HEK293 (cell line): ENCODE measurements around the gene LTBP1.

Experiments
- CTCF ChIA-PET: fragments of 350-600 bp; formaldehyde crosslinking; extraction: SDS; loops from one replicate; lab custom pipeline; 2021; ENCODE audit warnings: antibody characterized with exemption; lab: Yijun Ruan, JAX
- POLR2A ChIA-PET: fragments of 300-600 bp; formaldehyde crosslinking; extraction: SDS; loops from one replicate; lab custom pipeline; 2020; ENCODE audit warnings: antibody characterized with exemption, inconsistent platforms; lab: Yijun Ruan, JAX
- H3K27ac ChIP-seq: fragments of 200-500 bp; sonication (Bioruptor generic); 2 replicates; pipeline ENCODE4 v1.5.1; 2014; ENCODE audit warnings: low read depth, low read length, control low read depth, inconsistent platforms; ENCODE audit errors: extremely low read depth
- H3K36me3 ChIP-seq, 2 experiments: fragments of 200-500 bp in 1 of 2; sonication (Bioruptor generic) in 1 of 2; 1 replicate in 1 of 2; 2 replicates in 1 of 2; pipeline ENCODE4 v1.5.1; 2014 to 2017; ENCODE audit warnings: inconsistent platforms in 2 of 2, low read length in 2 of 2; ENCODE audit not compliant: control insufficient read depth in 2 of 2, insufficient read depth in 1 of 2
- H3K4me1 ChIP-seq: fragments of 200-500 bp; sonication (Bioruptor generic); 2 replicates; pipeline ENCODE4 v1.5.1; 2014; ENCODE audit warnings: mild to moderate bottlenecking, low read length, inconsistent platforms; ENCODE audit not compliant: control insufficient read depth, insufficient read depth
- H3K4me3 ChIP-seq: 2 replicates; pipeline ENCODE4 v1.5.1; 2011; ENCODE audit warnings: low read depth, mild to moderate bottlenecking, control low read depth, low read length, moderate library complexity
- H3K9me3 ChIP-seq: fragments of 200-500 bp; sonication (Bioruptor generic); 2 replicates; pipeline ENCODE4 v1.5.1; 2014; ENCODE audit warnings: low read depth, low read length, inconsistent platforms; ENCODE audit not compliant: control insufficient read depth, insufficient read depth
- FEZF1 ChIP-seq: fragments of 450-650 bp; formaldehyde crosslinking; IDR thresholded peaks from 2 replicates; pipeline ENCODE4 v1.5.1; 2016; ENCODE audit warnings: missing biosample characterization, missing genetic modification characterization
- PRDM2 ChIP-seq: fragments of 450-650 bp; formaldehyde crosslinking; IDR thresholded peaks from 2 replicates; pipeline ENCODE4 v1.5.1; 2016; ENCODE audit warnings: missing biosample characterization, missing genetic modification characterization, borderline replicate concordance
- SCRT1 ChIP-seq: fragments of 450-650 bp; formaldehyde crosslinking; IDR thresholded peaks from 2 replicates; pipeline ENCODE4 v1.5.1; 2016; ENCODE audit warnings: missing biosample characterization, missing genetic modification characterization, borderline replicate concordance
- SETDB1 ChIP-seq: IDR thresholded peaks from one replicate; pipeline ENCODE4 v1.6.1; 2017; ENCODE audit warnings: mild to moderate bottlenecking, low read length, moderate library complexity, mixed read lengths; ENCODE audit not compliant: insufficient read length
- ZFHX2 ChIP-seq: fragments of 450-650 bp; formaldehyde crosslinking; conservative IDR thresholded peaks from 2 replicates; pipeline ENCODE4 v1.5.1; 2016; ENCODE audit warnings: missing biosample characterization, missing genetic modification characterization
- ZIC2 ChIP-seq: fragments of 450-650 bp; formaldehyde crosslinking; IDR thresholded peaks from 2 replicates; pipeline ENCODE4 v1.5.1; 2016; ENCODE audit warnings: missing biosample characterization, missing genetic modification characterization
- ZNF114 ChIP-seq: fragments of 450-650 bp; formaldehyde crosslinking; IDR thresholded peaks from 2 replicates; pipeline ENCODE4 v1.5.0; 2017; ENCODE audit warnings: missing biosample characterization, missing genetic modification characterization
- ZNF280D ChIP-seq: fragments of 450-650 bp; formaldehyde crosslinking; IDR thresholded peaks from 2 replicates; pipeline ENCODE4 v1.5.1; 2016; ENCODE audit warnings: missing biosample characterization, missing genetic modification characterization
- ZNF530 ChIP-seq: fragments of 450-650 bp; formaldehyde crosslinking; IDR thresholded peaks from 2 replicates; pipeline ENCODE4 v1.5.1; 2016; ENCODE audit warnings: low read depth, missing biosample characterization, missing genetic modification characterization
- ZNF558 ChIP-seq: fragments of 450-650 bp; formaldehyde crosslinking; IDR thresholded peaks from 2 replicates; pipeline ENCODE4 v1.5.1; 2016; ENCODE audit warnings: missing biosample characterization, missing genetic modification characterization
- ZNF596 ChIP-seq: fragments of 450-650 bp; IDR thresholded peaks from 2 replicates; pipeline ENCODE4 v1.5.0; 2018; ENCODE audit warnings: missing biosample characterization, mild to moderate bottlenecking, missing genetic modification characterization, moderate library complexity
- ZNF610 ChIP-seq: fragments of 450-650 bp; formaldehyde crosslinking; IDR thresholded peaks from 2 replicates; pipeline ENCODE4 v1.5.1; 2016; ENCODE audit warnings: missing biosample characterization, missing genetic modification characterization, borderline replicate concordance
- ZNF704 ChIP-seq: fragments of 450-650 bp; formaldehyde crosslinking; IDR thresholded peaks from 2 replicates; pipeline ENCODE4 v1.5.1; 2016; ENCODE audit warnings: missing biosample characterization, missing genetic modification characterization
- ZNF792 ChIP-seq: fragments of 450-650 bp; formaldehyde crosslinking; IDR thresholded peaks from 2 replicates; pipeline ENCODE4 v1.5.1; 2016; ENCODE audit warnings: missing biosample characterization, missing genetic modification characterization
- ZNF837 ChIP-seq: fragments of 450-650 bp; formaldehyde crosslinking; IDR thresholded peaks from 2 replicates; pipeline ENCODE4 v1.5.1; 2016; ENCODE audit warnings: missing biosample characterization, missing genetic modification characterization

Gene LTBP1

GRCh38 chr2:33274524-33274923 is 327.8 kb downstream of the LTBP1 start:
- CTCF ChIA-PET, result no interaction called here
- TF ChIP-seq ZNF114 (tag by site-specific recombination) (no peak), ZNF558 (no peak)
- H3K36me3 ChIP-seq, result 0 out of 3 replicates have a peak, but pooled peaks cover 0 to 3% of the 10 kb centered on the region in 2 experiments
- no peak overlapping the region for H3K27ac ChIP-seq
- no peak overlapping the region for H3K4me3 ChIP-seq
- H3K9me3 ChIP-seq, result no peaks in the 10 kb centered on the region
- no peaks in the 10 kb centered on the region for H3K4me1 ChIP-seq
- POLR2A ChIA-PET, result no interaction called here

GRCh38 chr2:33275689-33276444 is 329.1 kb downstream of the LTBP1 start:
- TF ChIP-seq SETDB1, result peak; percentile 33
- no peak for TF ChIP-seq FEZF1 (tag by site-specific recombination)
- Histone ChIP-seq H3K36me3 (peaks cover 0 to 3% of the 10 kb centered on the region in 2 experiments; a peak in 1 of 3 replicates), H3K9me3 (no peaks in the 10 kb centered on the region), H3K4me3 (no peak overlapping the region), H3K4me1 (no peaks in the 10 kb centered on the region), H3K27ac (no peak overlapping the region)
- ChIA-PET POLR2A (interaction anchor here (0.8 kb wide), 1 partner anchor 15 kb away, joined by 3 read pairs; no protein-coding TSS in a partner anchor), CTCF (interaction anchor here (0.6 to 1.0 kb wide), 3 partner anchors 7 to 331 kb away, joined by 3 to 4 read pairs (median 3); no protein-coding TSS in a partner anchor)

- Histone ChIP-seq H3K4me3 (no peak overlapping the region), H3K36me3 (peaks cover 0 to 3% of the 10 kb centered on the region in 2 experiments; a peak in 1 of 3 replicates), H3K27ac (no peak overlapping the region), H3K9me3 (no peaks in the 10 kb centered on the region), H3K4me1 (no peaks in the 10 kb centered on the region)
- ChIA-PET CTCF (interaction anchor here (0.6 to 0.9 kb wide), 2 partner anchors 8 to 46 kb away, joined by 3 read pairs; no protein-coding TSS in a partner anchor), POLR2A (no interaction called here)
- TF ChIP-seq ZNF837 (tag by site-specific recombination), result no peak
- TF ChIP-seq ZNF280D (tag by site-specific recombination), result no peak
- TF ChIP-seq ZFHX2 (tag by site-specific recombination), result 0 out of 2 replicates have a peak, but pooled peaks have one; percentile 20
- TF ChIP-seq ZNF610 (tag by site-specific recombination), result no peak
- no peak for TF ChIP-seq ZNF530 (tag by site-specific recombination)
Measured at GRCh38 chr2:33277002-33277426, 330.3 kb downstream of the LTBP1 start.

GRCh38 chr2:33278245-33278943 is 331.6 kb downstream of the LTBP1 start:
- ChIA-PET CTCF (interaction anchor here (0.7 kb wide), 1 partner anchor 102 kb away, joined by 3 read pairs; no protein-coding TSS in a partner anchor), POLR2A (no interaction called here)
- Histone ChIP-seq H3K4me3 (no peak overlapping the region), H3K27ac (no peak overlapping the region), H3K9me3 (no peaks in the 10 kb centered on the region), H3K36me3 (peaks cover 0 to 3% of the 10 kb centered on the region in 2 experiments; a peak in 1 of 3 replicates), H3K4me1 (no peaks in the 10 kb centered on the region)
- TF ChIP-seq ZNF596 (no peak), PRDM2 (tag by site-specific recombination) (no peak), SCRT1 (tag by site-specific recombination) (no peak), ZIC2 (no peak), ZNF792 (tag by site-specific recombination) (no peak), ZNF704 (tag by site-specific recombination) (no peak)
